HepG2 (cell line): ENCODE data around the gene ING5. TPM values are rescaled to one million over a fixed set of nuclear protein-coding genes. Genes with fewer than 3 reads are reported as not detected.
A peak's percentile ranks its signal among the peaks of the same experiment; 100 is the strongest.

Experiments used
- ELF3 ChIP-seq: IDR thresholded peaks from 2 replicates; pipeline ENCODE4 v1.6.1; 2016; ENCODE audit warnings: missing genetic modification reagents, missing compliant biosample characterization
- ELF4 ChIP-seq: sonication (generic); formaldehyde crosslinking; IDR thresholded peaks from 2 replicates; pipeline ENCODE4 v1.5.0; 2020; ENCODE audit warnings: missing genetic modification reagents, mild to moderate bottlenecking, moderate library complexity, borderline replicate concordance
- HMG20B ChIP-seq: conservative IDR thresholded peaks from 2 replicates; pipeline ENCODE4 v1.6.1; 2016; ENCODE audit warnings: missing genetic modification reagents, missing compliant biosample characterization
- MED1 ChIP-seq: sonication (generic); formaldehyde crosslinking; IDR thresholded peaks from 2 replicates; pipeline ENCODE4 v1.4.0; 2020; ENCODE audit warnings: missing genetic modification reagents
- MED13 ChIP-seq: sonication (generic); formaldehyde crosslinking; IDR thresholded peaks from 2 replicates; pipeline ENCODE4 v1.5.0; 2020; ENCODE audit warnings: missing genetic modification reagents
- POGK ChIP-seq: sonication (generic); formaldehyde crosslinking; conservative IDR thresholded peaks from 2 replicates; pipeline ENCODE4 v1.8.0; 2022; ENCODE audit warnings: mild to moderate bottlenecking, moderate library complexity, missing genetic modification reagents
- SMC3 ChIP-seq: IDR thresholded peaks from 2 replicates; pipeline ENCODE4 v1.6.1; 2011; ENCODE audit warnings: low read length, improper control_type of control experiment
- THAP9 ChIP-seq: sonication (generic); formaldehyde crosslinking; IDR thresholded peaks from 2 replicates; pipeline ENCODE4; 2020; ENCODE audit warnings: missing genetic modification reagents, mild to moderate bottlenecking, borderline replicate concordance
- ZC3H4 ChIP-seq: sonication (generic); formaldehyde crosslinking; IDR thresholded peaks from 2 replicates; pipeline ENCODE4 v1.4.0; 2020; ENCODE audit warnings: missing genetic modification reagents, borderline replicate concordance
- ZNF256 ChIP-seq: sonication (generic); formaldehyde crosslinking; conservative IDR thresholded peaks from 2 replicates; pipeline ENCODE4 v1.4.0; 2020; ENCODE audit warnings: missing genetic modification reagents
- ZNF616 ChIP-seq: sonication (generic); formaldehyde crosslinking; IDR thresholded peaks from 2 replicates; pipeline ENCODE4 v1.5.0; 2020; ENCODE audit warnings: low read depth, mild to moderate bottlenecking, missing genetic modification reagents
- ZNF639 ChIP-seq: conservative IDR thresholded peaks from 2 replicates; pipeline ENCODE4 v1.6.1; 2018; ENCODE audit warnings: missing genetic modification reagents
- ZNF713 ChIP-seq: sonication (generic); formaldehyde crosslinking; IDR thresholded peaks from 2 replicates; pipeline ENCODE4 v1.4.0; 2020; ENCODE audit warnings: mild to moderate bottlenecking, missing genetic modification reagents
- polyA plus RNA-seq, 8 experiments: library from polyadenylated mRNA; depleted of rRNA in 3 of 8; stranded (reverse) in 7 of 8; unstranded in 1 of 8; fragments of >200 nt; fragmentation: Illumina TruSeq in 4 of 8; extraction: Trizol in 4 of 8; gene quantifications; 2 replicates each; pipeline versions ENCODE4 v1.2.1 to v1.2.3, GENCODE V29; 2011 to 2016; ENCODE audit warnings: low read depth in 4 of 8, missing spikeins in 1 of 8, mixed read lengths in 1 of 8; ENCODE audit not compliant: insufficient read depth in 1 of 8
- total RNA-seq, 5 experiments: library from RNA; depleted of rRNA; stranded (reverse); fragments of >200 nt; fragmentation: Illumina TruSeq; extraction: Trizol; gene quantifications; 2 replicates each; pipeline ENCODE4 v1.2.3, GENCODE V29; 2016; ENCODE audit warnings: low read depth in 1 of 5
- TF ChIP-seq, protein P1 (sequence below): sonication (generic); formaldehyde crosslinking; IDR thresholded peaks from one replicate; pipeline ENCODE4 v1.5.1; 2020; ENCODE audit warnings: mild to moderate bottlenecking, missing genetic modification reagents; ENCODE audit errors: not compliant biosample characterization

Gene ING5
- total and polyA plus RNA-seq, 2 of the 13 experiments (the other 11 are each of a cell fraction or from before 2014, with no cell fraction given), result 61.9 to 71.9 TPM

DNA sequence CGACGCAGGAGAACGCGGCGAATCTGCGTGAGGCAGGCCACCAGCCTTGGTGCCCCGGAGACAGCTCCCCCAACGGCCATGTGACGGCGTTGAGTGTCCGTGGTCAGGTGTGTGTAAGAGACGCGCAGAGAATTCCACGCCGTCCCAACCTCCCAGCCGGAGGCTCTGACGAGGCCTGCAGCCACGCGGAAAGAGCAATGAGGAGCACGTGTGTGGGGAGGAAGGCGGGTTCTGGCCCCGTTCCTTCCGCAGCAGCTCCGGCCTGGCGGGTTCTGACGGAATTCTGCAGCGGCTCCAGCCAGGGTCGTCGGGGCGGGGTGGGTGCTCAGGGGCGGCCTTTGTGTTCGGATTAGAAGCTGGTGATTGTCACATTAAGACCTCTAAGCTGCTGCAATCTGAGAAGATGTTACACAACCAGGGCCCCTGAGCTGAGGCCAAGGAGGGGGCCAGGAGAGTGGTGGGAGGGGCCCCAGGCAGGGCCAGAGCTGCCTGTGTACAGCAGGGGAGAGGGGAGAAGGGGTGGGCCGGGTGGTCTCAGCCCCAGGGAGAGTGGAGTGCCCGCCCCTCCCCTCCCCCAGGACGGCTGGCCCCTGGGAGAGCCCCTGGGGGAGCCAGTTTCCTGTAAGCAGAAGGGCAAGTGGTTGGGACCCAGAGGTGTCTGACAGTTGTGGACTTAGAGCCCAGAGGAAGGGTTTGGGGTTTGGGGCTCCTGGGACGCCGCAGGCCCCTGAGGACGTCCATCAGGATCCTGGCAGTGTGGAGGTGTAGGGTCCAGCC, 69.6 kb downstream of the ING5 start (continued):
- peak; percentile 33; the same call in 1 of the 2 replicates for TF ChIP-seq HMG20B (CRISPR knock-in tag)
- peak; percentile 58; the same call in 1 of the 2 replicates for TF ChIP-seq ZNF713 (CRISPR knock-in tag)
- peak; percentile 95 for TF ChIP-seq ZNF616 (CRISPR knock-in tag)
- peak; percentile 67; the same call in 1 of the 2 replicates for TF ChIP-seq ELF3
- peak; percentile 95 for TF ChIP-seq POGK (CRISPR knock-in tag)
- peak; percentile 47 for TF ChIP-seq ZNF256 (CRISPR knock-in tag)
- TF ChIP-seq ELF4, result no peak
- peak; percentile 64; the same call in 1 of the 2 replicates for TF ChIP-seq THAP9 (CRISPR knock-in tag)
- TF ChIP-seq ZNF639 (CRISPR knock-in tag), result 0 out of 2 replicates have a peak, but pooled peaks have one; percentile 33
- TF ChIP-seq MED1 (CRISPR knock-in tag), result peak; percentile 50
- TF ChIP-seq MED13 (CRISPR knock-in tag), result no peak
- TF ChIP-seq, protein P1, sequence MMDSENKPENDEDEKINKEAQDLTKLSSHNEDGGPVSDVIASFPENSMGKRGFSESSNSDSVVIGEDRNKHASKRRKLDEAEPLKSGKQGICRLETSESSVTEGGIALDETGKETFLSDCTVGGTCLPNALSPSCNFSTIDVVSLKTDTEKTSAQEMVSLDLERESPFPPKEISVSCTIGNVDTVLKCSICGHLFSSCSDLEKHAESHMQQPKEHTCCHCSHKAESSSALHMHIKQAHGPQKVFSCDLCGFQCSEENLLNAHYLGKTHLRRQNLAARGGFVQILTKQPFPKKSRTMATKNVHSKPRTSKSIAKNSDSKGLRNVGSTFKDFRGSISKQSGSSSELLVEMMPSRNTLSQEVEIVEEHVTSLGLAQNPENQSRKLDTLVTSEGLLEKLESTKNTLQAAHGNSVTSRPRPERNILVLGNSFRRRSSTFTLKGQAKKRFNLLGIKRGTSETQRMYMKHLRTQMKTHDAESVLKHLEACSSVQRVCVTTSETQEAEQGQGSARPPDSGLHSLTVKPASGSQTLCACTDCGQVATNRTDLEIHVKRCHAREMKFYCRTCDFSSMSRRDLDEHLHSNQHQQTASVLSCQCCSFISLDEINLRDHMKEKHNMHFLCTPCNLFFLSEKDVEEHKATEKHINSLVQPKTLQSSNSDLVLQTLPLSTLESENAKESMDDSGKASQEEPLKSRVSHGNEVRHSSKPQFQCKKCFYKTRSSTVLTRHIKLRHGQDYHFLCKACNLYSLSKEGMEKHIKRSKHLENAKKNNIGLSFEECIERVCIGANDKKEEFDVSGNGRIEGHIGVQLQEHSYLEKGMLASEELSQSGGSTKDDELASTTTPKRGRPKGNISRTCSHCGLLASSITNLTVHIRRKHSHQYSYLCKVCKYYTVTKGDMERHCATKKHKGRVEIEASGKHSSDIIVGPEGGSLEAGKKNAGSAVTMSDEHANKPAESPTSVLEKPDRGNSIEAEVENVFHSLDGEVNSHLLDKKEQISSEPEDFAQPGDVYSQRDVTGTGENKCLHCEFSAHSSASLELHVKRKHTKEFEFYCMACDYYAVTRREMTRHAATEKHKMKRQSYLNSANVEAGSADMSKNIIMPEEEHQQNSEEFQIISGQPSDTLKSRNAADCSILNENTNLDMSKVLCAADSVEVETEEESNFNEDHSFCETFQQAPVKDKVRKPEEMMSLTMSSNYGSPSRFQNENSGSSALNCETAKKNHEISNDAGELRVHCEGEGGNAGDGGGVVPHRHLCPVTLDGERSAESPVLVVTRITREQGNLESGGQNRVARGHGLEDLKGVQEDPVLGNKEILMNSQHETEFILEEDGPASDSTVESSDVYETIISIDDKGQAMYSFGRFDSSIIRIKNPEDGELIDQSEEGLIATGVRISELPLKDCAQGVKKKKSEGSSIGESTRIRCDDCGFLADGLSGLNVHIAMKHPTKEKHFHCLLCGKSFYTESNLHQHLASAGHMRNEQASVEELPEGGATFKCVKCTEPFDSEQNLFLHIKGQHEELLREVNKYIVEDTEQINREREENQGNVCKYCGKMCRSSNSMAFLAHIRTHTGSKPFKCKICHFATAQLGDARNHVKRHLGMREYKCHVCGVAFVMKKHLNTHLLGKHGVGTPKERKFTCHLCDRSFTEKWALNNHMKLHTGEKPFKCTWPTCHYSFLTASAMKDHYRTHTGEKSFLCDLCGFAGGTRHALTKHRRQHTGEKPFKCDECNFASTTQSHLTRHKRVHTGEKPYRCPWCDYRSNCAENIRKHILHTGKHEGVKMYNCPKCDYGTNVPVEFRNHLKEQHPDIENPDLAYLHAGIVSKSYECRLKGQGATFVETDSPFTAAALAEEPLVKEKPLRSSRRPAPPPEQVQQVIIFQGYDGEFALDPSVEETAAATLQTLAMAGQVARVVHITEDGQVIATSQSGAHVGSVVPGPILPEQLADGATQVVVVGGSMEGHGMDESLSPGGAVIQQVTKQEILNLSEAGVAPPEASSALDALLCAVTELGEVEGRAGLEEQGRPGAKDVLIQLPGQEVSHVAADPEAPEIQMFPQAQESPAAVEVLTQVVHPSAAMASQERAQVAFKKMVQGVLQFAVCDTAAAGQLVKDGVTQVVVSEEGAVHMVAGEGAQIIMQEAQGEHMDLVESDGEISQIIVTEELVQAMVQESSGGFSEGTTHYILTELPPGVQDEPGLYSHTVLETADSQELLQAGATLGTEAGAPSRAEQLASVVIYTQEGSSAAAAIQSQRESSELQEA (CRISPR knock-in tag), result peak; percentile 90
- TF ChIP-seq ZC3H4 (CRISPR knock-in tag), result peak; percentile 72; the same call in 1 of the 2 replicates
- TF ChIP-seq SMC3, result no peak
